ENCODE results near the gene PHEX.
"Not testable (repeated sequence)": the region's sequence is repeated elsewhere in the genome, so short reads cannot be mapped to it uniquely, and the experiment has no call there.

PHEX gene

GRCh38 chrX:22237479-22237878 lies 205.4 kb downstream of the PHEX start:
- peaks cover 60% of the 10 kb centered on the region for H3K27me3 Mint-ChIP-seq
- no peaks in the 10 kb centered on the region for H3K36me3 Mint-ChIP-seq (ENCODE audit: low read depth)
- no peaks in the 10 kb centered on the region for H3K9me3 Mint-ChIP-seq
- no peaks in the 10 kb centered on the region for H3K4me1 Mint-ChIP-seq (ENCODE audit: low read depth)
- H3K4me3 Mint-ChIP-seq: no peak overlapping the region
- no peak overlapping the region for H3K27ac Mint-ChIP-seq
- no peak for DNase-seq

DNA sequence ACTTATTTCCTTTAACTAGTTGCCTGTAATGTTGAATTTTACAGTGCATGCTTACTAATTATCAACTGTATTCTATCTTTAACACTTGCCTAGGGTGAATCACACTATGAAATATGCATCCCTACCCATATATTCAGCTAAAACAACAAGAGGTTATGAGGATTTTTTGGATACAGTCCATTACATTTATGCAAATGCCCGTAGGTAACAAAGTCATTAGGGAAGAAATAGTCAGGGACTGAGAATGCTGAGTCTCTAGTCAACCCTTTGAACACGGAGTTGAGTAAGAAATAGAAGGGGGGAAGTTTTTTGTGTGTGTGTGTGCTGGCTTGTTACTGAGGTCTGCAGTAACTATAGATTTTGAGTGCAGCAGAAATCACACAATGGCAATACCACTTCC lies 214.5 kb downstream of the PHEX start:
- Mint-ChIP-seq H3K27me3 (peaks cover 8% of the 10 kb centered on the region), H3K4me3 (no peak overlapping the region), H3K36me3 (ENCODE audit: low read depth) (no peaks in the 10 kb centered on the region), H3K27ac (no peak overlapping the region), H3K4me1 (ENCODE audit: low read depth) (no peaks in the 10 kb centered on the region), H3K9me3 (no peaks in the 10 kb centered on the region)
- no peak for DNase-seq

DNA sequence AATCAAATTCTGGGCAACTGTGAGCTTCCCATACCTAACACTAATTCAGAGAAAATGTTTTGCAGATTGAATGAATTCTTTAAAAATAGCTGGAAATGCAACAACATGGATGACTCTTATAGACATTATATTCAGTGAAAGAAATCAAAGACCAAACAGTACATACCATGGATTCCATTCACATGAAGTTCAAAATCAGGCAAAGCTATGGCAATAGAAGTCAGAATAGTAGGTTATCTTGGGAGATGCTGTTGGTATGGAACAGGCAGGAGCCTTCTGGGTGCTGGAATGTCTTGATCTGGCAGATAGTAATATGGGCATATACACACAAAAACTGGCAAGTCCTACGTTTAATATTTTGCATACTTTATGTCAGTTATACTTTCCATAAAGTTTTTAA lies 215.0 kb downstream of the PHEX start:
- DNase-seq: no peak
- Mint-ChIP-seq H3K36me3 (ENCODE audit: low read depth) (no peaks in the 10 kb centered on the region), H3K4me1 (ENCODE audit: low read depth) (no peaks in the 10 kb centered on the region), H3K27ac (no peak overlapping the region), H3K9me3 (no peaks in the 10 kb centered on the region), H3K27me3 (peaks cover 11% of the 10 kb centered on the region), H3K4me3 (no peak overlapping the region)

DNA sequence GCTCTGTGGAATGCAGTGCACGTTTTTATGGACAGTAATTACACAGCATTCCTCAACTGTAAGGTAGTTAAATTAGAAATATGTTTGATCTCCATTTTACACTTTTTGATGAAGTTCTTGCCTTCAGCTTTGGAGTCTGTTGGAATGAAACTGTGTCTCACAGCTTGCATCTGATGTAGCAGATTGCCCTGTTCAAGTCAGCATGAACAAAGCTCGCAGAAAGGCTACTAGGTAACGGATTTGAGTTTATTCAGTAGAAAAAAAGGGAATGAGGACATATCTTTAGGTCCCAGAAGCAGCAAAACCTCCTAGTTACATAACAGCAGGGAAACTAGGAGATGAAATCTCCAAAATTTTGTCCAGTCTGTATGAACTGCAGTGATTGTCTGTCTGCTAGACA lies 216.3 kb downstream of the PHEX start:
- H3K27me3 Mint-ChIP-seq: peaks cover 13% of the 10 kb centered on the region
- H3K27ac Mint-ChIP-seq: no peak overlapping the region
- DNase-seq: no peak
- no peak overlapping the region for H3K4me3 Mint-ChIP-seq
- H3K36me3 Mint-ChIP-seq (ENCODE audit: low read depth): no peaks in the 10 kb centered on the region
- no peaks in the 10 kb centered on the region for H3K9me3 Mint-ChIP-seq
- no peaks in the 10 kb centered on the region for H3K4me1 Mint-ChIP-seq (ENCODE audit: low read depth)

DNA sequence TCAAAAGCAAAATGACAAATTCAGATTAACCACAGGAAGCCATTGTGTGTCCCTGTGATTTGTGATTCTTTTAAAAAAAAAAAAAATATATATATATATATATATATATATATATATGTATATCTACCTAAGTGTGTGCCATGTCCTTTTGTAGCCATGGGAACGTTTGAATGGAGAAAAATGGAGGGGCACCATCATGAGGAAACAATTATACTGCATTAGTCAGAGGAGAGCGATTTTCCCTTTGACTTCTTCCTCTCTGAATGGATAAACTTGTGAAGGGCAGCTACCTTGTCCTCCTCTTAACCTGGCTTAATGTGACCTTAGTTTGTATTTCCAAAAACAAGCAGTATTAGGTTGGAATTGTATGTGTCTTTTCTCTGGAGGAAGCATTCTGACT lies 217.2 kb downstream of the PHEX start:
- no peak overlapping the region for H3K4me3 Mint-ChIP-seq
- no peaks in the 10 kb centered on the region for H3K9me3 Mint-ChIP-seq
- H3K36me3 Mint-ChIP-seq (ENCODE audit: low read depth): no peaks in the 10 kb centered on the region
- no peaks in the 10 kb centered on the region for H3K4me1 Mint-ChIP-seq (ENCODE audit: low read depth)
- peaks cover 10% of the 10 kb centered on the region for H3K27me3 Mint-ChIP-seq
- no peak for DNase-seq
- no peak overlapping the region for H3K27ac Mint-ChIP-seq

DNA sequence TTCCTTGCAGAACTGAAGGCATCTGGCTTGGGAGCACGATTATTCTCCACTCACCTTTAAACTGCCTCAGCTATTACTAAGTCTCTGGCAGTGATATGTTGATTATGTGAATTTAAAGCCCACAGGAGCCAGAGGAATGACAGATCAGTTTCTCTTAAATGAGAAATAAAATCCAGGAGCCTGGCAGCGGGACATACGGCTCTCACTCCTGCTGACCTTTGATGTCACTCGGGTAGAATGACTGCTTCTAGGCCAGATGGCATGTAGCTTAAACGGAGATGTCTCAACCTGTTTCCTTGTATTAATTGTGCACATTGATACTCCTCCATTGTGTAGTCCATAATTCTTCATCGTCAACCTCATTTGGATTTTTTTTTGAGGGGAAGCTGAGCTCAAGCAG lies 236.6 kb downstream of the PHEX start:
- no peak overlapping the region for H3K27ac Mint-ChIP-seq
- no peaks in the 10 kb centered on the region for H3K4me1 Mint-ChIP-seq (ENCODE audit: low read depth)
- H3K27me3 Mint-ChIP-seq: peaks cover 4% of the 10 kb centered on the region
- no peaks in the 10 kb centered on the region for H3K36me3 Mint-ChIP-seq (ENCODE audit: low read depth)
- H3K4me3 Mint-ChIP-seq: no peak overlapping the region
- DNase-seq: no peak
- H3K9me3 Mint-ChIP-seq: no peaks in the 10 kb centered on the region

- no peak for DNase-seq
- Mint-ChIP-seq H3K4me3 (no peak within 1 kb of the TSS), H3K4me1 (ENCODE audit: low read depth) (no peaks in the 10 kb centered on the region), H3K27me3 (no peaks in the 10 kb centered on the region), H3K36me3 (ENCODE audit: low read depth) (no peaks in the 10 kb centered on the region), H3K27ac (no peak within 1 kb of the TSS), H3K9me3 (no peaks in the 10 kb centered on the region)
Measured at GRCh38 chrX:22272613-22273012, 240.5 kb downstream of the PHEX start, which contains the start of gene CBLL2. Gene CBLL2 (plus strand): TSS chrX:22272913. CDS start chrX:22272992, 79 bp downstream.

- Mint-ChIP-seq H3K36me3 (ENCODE audit: low read depth) (no peaks in the 10 kb centered on the region), H3K27ac (no peak overlapping the region), H3K4me1 (ENCODE audit: low read depth) (no peaks in the 10 kb centered on the region), H3K4me3 (no peak overlapping the region), H3K27me3 (no peaks in the 10 kb centered on the region), H3K9me3 (no peaks in the 10 kb centered on the region)
- no peak for DNase-seq
Measured at GRCh38 chrX:22273714-22274317, 241.7 kb downstream of the PHEX start.

- H3K4me3 Mint-ChIP-seq: no peak overlapping the region
- peaks cover 7% of the 10 kb centered on the region for H3K27me3 Mint-ChIP-seq
- no peaks in the 10 kb centered on the region for H3K4me1 Mint-ChIP-seq (ENCODE audit: low read depth)
- DNase-seq: no peak
- no peaks in the 10 kb centered on the region for H3K36me3 Mint-ChIP-seq (ENCODE audit: low read depth)
- H3K27ac Mint-ChIP-seq: no peak overlapping the region
- no peaks in the 10 kb centered on the region for H3K9me3 Mint-ChIP-seq
Measured at GRCh38 chrX:22276781-22277180, 244.7 kb downstream of the PHEX start.

GRCh38 chrX:22278375-22278774 lies 246.2 kb downstream of the PHEX start:
- Mint-ChIP-seq H3K9me3 (no peaks in the 10 kb centered on the region), H3K27me3 (peaks cover 11% of the 10 kb centered on the region), H3K4me1 (ENCODE audit: low read depth) (no peaks in the 10 kb centered on the region), H3K27ac (no peak overlapping the region), H3K4me3 (no peak overlapping the region), H3K36me3 (ENCODE audit: low read depth) (no peaks in the 10 kb centered on the region)
- no peak for DNase-seq

DNA sequence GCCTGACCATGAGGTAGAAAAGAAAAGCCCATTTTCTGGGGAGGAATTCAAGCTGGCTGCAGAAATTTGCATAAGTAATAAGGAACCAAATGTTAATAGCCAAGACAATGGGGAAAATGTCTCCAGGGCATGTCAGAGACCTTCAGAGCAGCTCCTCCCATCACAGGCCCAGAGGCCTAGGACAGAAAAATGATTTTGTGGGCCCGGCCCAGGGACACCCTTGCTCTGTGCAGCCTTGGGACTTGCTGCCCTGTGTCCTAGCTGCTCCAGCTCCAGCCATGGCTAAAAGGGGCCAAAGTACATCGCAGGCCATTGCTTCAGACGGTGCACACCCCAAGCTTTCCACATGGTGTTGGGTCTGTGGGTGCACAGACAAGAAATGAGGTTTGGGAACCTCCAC lies 257.1 kb downstream of the PHEX start:
- H3K4me1 Mint-ChIP-seq (ENCODE audit: low read depth); H3K27ac Mint-ChIP-seq; H3K9me3 Mint-ChIP-seq; DNase-seq; H3K4me3 Mint-ChIP-seq; H3K36me3 Mint-ChIP-seq (ENCODE audit: low read depth): not testable (repeated sequence)
- peaks cover 40% of the 10 kb centered on the region for H3K27me3 Mint-ChIP-seq

GRCh38 chrX:22296871-22297270 lies 264.7 kb downstream of the PHEX start:
- H3K4me1 Mint-ChIP-seq (ENCODE audit: low read depth): no peaks in the 10 kb centered on the region
- no peaks in the 10 kb centered on the region for H3K36me3 Mint-ChIP-seq (ENCODE audit: low read depth)
- H3K9me3 Mint-ChIP-seq: no peaks in the 10 kb centered on the region
- no peak overlapping the region for H3K4me3 Mint-ChIP-seq
- DNase-seq: no peak
- H3K27ac Mint-ChIP-seq: no peak overlapping the region
- H3K27me3 Mint-ChIP-seq: peaks cover 44% of the 10 kb centered on the region

GRCh38 chrX:22300130-22300529 lies 268.0 kb downstream of the PHEX start:
- Mint-ChIP-seq H3K27me3 (peaks cover 55% of the 10 kb centered on the region), H3K4me3 (no peak overlapping the region), H3K4me1 (ENCODE audit: low read depth) (no peaks in the 10 kb centered on the region), H3K27ac (no peak overlapping the region), H3K36me3 (ENCODE audit: low read depth) (no peaks in the 10 kb centered on the region), H3K9me3 (no peaks in the 10 kb centered on the region)
- DNase-seq: no peak

Measured in activated T-cell treated with anti-CD3 and anti-CD28 coated beads, Interleukin-2, amount 50 U/mL, for 24 hours (primary cell).